ENCODE data around the gene GPR137. TPM values are rescaled to one million over a fixed set of nuclear protein-coding genes. Genes with fewer than 3 reads are reported as not detected.

Gene GPR137
- total and polyA plus RNA-seq, 9 of the 15 experiments (the other 6 are each of a cell fraction or from before 2014, with no cell fraction given) = 0.32 to 26.7 (median 10.7) TPM

- TF ChIP-seq ZNF740 (CRISPR knock-in tag; IDR thresholded peaks at IDR 0.05) = no peak
- TF ChIP-seq ZNF740 (tag; IDR thresholded peaks at IDR 0.05) = no peak
- TF ChIP-seq TRIM28 (IDR thresholded peaks at IDR 0.05) = no peak
- no peak for TF ChIP-seq E4F1 (CRISPR knock-in tag; IDR thresholded peaks at IDR 0.05; ENCODE audit: borderline replicate concordance)
- TF ChIP-seq FOXA1 (IDR thresholded peaks at IDR 0.05; ENCODE audit: borderline replicate concordance) = no peak
- no peak for TF ChIP-seq THAP7 (CRISPR knock-in tag; IDR thresholded peaks at IDR 0.05)
- peak; percentile 40 for TF ChIP-seq POLR2A (conservative IDR thresholded peaks at IDR 0.05)
- 0 out of 2 replicates have a peak, but pooled peaks have one; percentile 39 for TF ChIP-seq SUPT5H (IDR thresholded peaks at IDR 0.05)
- no peak for TF ChIP-seq KAT7 (CRISPR knock-in tag; IDR thresholded peaks at IDR 0.05; ENCODE audit: borderline replicate concordance)
- no peak for TF ChIP-seq ZNF165 (CRISPR knock-in tag; IDR thresholded peaks at IDR 0.05; ENCODE audit: borderline replicate concordance)
- TF ChIP-seq GTF3C2 (IDR thresholded peaks at IDR 0.05; ENCODE audit: borderline replicate concordance, extremely low read depth, insufficient read length) = no peak
- TF ChIP-seq CBX5 (IDR thresholded peaks at IDR 0.05; ENCODE audit: borderline replicate concordance, low read depth) = no peak
Observed at GRCh38 chr11:64244966-64245365, 40.7 kb upstream of the GPR137 start (continued).
